Brain microvascular endothelial cell (primary cell): ENCODE measurements around the gene NRP2.

Experiments
- DNase-seq: peaks from one replicate; pipeline ENCODE4 v3.0.0-alpha.2; 2020
- H3K27ac ChIP-seq: fragments of 250-450 bp; sonication (Bioruptor Pico); 2 replicates; pipeline ENCODE4 v1.5.1; 2020; ENCODE audit warnings: mild to moderate bottlenecking, moderate library complexity
- H3K27me3 ChIP-seq: fragments of 250-450 bp; sonication (Bioruptor Pico); replicated peaks from 2 replicates; pipeline ENCODE4 v1.5.1; 2020; ENCODE audit warnings: mild to moderate bottlenecking
- H3K36me3 ChIP-seq: fragments of 250-450 bp; sonication (Bioruptor Pico); replicated peaks from 2 replicates; pipeline ENCODE4 v1.5.1; 2020; ENCODE audit warnings: mild to moderate bottlenecking
- H3K4me3 ChIP-seq: 2 replicates; pipeline ENCODE4 v1.5.1; 2011; ENCODE audit warnings: low read depth, mild to moderate bottlenecking, control low read depth, low read length, moderate library complexity
- in situ Hi-C: cut with HindIII; loops from 2 replicates; pipeline ENCODE4 v1.10.0; 2017; ENCODE audit warnings: low sequenced_read_pairs, low pct_ligation_motif_present
- TF ChIP-seq, protein P1 (sequence below): IDR thresholded peaks from 2 replicates; pipeline ENCODE4 v1.5.1; 2011; ENCODE audit warnings: low read depth, mild to moderate bottlenecking, moderate library complexity, low read length, control low read depth, inconsistent platforms; ENCODE audit errors: missing control alignments

The NRP2 gene

GRCh38 chr2:205712508-205712907 lies 30.2 kb downstream of the NRP2 start:
- in situ Hi-C loops: no loop called here
- H3K36me3 ChIP-seq: no peaks in the 10 kb centered on the region
- no peaks in the 10 kb centered on the region for H3K27me3 ChIP-seq
- H3K27ac ChIP-seq: peak overlapping the region; percentile 77
- DNase-seq: peak; percentile 78
- no peak overlapping the region for H3K4me3 ChIP-seq
- TF ChIP-seq, protein P1, sequence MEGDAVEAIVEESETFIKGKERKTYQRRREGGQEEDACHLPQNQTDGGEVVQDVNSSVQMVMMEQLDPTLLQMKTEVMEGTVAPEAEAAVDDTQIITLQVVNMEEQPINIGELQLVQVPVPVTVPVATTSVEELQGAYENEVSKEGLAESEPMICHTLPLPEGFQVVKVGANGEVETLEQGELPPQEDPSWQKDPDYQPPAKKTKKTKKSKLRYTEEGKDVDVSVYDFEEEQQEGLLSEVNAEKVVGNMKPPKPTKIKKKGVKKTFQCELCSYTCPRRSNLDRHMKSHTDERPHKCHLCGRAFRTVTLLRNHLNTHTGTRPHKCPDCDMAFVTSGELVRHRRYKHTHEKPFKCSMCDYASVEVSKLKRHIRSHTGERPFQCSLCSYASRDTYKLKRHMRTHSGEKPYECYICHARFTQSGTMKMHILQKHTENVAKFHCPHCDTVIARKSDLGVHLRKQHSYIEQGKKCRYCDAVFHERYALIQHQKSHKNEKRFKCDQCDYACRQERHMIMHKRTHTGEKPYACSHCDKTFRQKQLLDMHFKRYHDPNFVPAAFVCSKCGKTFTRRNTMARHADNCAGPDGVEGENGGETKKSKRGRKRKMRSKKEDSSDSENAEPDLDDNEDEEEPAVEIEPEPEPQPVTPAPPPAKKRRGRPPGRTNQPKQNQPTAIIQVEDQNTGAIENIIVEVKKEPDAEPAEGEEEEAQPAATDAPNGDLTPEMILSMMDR: no peak

DNA sequence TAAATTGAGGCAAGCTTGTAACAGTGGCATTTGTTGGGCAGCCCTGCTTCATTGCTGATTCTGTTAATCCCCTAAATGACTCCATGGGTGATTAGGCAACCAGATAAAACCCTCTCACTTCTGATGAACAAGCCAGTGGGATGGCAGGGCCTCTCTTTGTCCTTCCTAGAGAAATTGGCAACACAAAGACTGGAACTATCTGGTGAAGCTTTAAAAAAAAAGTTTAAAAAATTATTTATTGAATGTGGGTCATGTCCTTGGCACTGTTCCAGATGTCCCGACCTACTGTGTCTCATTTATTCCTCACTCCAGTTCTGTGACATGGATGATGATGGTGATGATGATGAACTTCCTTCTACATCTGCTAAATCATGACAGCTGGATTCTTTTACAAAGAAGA lies 30.8 kb downstream of the NRP2 start:
- TF ChIP-seq, protein P1: no peak
- Histone ChIP-seq H3K27ac (peak overlapping the region; percentile 77), H3K36me3 (no peaks in the 10 kb centered on the region), H3K27me3 (no peaks in the 10 kb centered on the region), H3K4me3 (no peak overlapping the region)
- in situ Hi-C loops: no loop called here
- no peak for DNase-seq

DNA sequence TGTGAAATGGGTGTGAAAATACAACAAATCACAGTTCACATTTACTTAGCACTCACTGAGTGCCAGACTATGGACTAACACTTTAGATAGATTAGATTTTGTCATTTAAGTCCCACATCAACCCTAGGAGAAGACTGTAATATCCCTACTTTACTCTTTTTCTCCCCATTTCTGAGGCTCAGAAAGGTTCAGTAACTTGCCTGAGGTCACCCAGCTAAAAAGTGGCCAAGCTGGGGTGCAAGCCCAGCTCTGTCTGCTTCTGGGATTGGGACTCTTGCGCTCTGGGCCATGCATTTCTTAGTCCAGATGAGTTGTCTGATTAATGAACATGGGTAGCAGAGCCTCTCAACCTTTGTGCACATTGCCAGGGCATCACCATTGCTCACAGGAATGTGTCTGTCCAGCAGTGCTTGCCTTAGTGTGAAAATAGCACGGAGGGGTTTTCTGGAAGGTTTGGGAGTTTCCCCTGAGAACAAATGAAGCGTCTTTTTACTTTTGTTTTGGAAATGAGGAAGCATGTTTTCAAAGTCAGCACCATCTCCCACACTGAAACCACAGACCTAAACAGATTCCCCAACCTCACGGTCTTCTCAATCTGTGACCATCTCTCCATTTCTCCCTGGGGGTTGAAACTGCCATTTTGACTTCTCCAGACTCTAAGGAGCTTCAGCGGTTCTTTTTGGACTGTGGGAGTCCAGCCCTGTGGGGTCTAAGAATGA lies 31.9 kb downstream of the NRP2 start:
- Histone ChIP-seq H3K27me3 (no peaks in the 10 kb centered on the region), H3K4me3 (no peak overlapping the region), H3K27ac (peak overlapping the region; percentile 41), H3K36me3 (no peaks in the 10 kb centered on the region)
- TF ChIP-seq, protein P1: no peak
- in situ Hi-C loops: no loop called here
- peak; percentile 58 for DNase-seq

DNA sequence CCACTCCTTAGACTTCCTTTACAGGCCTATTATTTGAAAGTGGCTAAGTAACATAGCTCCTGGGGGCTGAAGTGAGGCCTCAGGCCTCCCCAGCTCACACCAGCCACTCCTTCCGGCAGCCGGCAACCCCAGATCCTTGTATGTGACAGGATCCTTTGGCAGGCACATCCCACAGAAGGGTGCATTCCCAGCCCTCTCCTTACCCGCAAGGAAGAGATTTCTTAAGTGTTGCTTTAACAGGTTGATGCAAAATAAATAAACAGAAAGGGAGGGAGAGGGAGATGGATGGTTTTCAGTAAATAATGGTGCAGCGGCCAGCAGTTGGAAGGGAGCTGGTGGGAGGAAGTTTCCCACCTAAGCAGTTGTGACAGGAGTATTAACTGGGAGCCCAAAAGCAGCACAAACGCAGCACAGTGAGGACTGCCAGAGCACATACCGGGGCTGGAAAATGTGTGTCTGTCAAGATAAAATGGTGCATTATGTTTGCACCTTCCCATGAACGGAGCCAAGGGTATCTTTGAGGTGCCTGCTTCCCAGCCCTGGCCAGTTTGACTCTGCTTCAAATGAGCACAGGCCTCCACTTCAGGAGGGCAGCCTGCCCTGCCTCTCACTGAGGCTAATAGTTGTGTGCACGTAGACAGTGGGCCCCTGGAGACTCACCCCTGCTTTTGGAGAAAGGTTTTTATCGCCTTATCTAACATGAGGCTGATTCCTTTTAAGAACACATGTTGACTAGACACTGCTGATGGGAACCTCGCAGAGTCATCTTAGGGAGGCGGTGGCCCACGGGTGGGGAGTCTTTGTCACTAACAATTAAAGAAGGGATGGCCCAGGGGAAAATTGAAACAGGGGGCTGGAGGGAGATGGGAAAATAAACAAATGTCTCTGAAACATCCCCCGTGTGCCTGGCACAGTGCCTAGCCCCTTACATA lies 32.8 kb downstream of the NRP2 start:
- Histone ChIP-seq H3K4me3 (no peak overlapping the region), H3K36me3 (no peaks in the 10 kb centered on the region), H3K27ac (peak overlapping the region; percentile 41), H3K27me3 (no peaks in the 10 kb centered on the region)
- TF ChIP-seq, protein P1: no peak
- DNase-seq: no peak
- in situ Hi-C loops: no loop called here

- no peaks in the 10 kb centered on the region for H3K36me3 ChIP-seq
- no peak overlapping the region for H3K4me3 ChIP-seq
- in situ Hi-C loops: no loop called here
- H3K27me3 ChIP-seq: no peaks in the 10 kb centered on the region
- H3K27ac ChIP-seq: no peak overlapping the region
- DNase-seq: no peak
- TF ChIP-seq, protein P1: peak; percentile 68
Measured at GRCh38 chr2:205715831-205716525, 33.7 kb downstream of the NRP2 start.
